NB4 (cell line): ENCODE results near the gene TAAR1.

Experiments
- POLR2A ChIP-seq: IDR thresholded peaks from 2 replicates; pipeline ENCODE4 v1.6.1; 2011; ENCODE audit warnings: mild to moderate bottlenecking; ENCODE audit not compliant: insufficient read length; ENCODE audit errors: extremely low read depth
- TF ChIP-seq, protein P1 (sequence below): IDR thresholded peaks from one replicate; pipeline ENCODE4 v1.5.1; 2012; ENCODE audit warnings: low read depth, low read length

DNA sequence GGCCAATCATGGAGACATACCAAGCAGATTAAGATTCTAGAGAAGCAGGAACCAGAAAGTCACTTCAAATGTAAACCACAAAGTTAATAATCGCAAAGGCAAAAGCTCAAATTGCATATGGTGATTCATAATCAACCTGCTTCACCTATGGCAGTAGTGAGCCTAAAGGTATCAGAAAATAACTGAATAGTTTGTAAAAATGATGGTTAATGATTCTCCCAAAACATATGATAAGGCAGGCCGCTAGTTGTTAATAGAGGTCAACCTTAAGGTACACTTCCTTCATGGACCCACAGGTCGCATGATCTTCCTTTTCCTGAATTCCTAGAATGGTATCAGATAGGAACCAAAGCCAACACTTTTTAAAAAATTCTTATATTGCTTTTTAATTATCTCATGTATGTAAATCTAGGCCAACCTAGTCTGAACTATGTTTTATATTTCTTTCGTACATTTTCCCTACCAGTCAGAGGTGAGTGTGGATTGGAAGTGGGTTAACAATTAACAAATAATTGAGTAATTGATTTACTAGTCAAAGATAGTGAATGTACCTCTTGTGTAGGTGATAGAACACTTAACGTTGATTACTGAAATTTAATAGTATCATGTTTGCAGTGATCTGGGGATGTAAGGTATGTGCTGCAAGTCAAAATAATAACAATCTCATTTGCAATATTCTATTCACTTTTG, 51.3 kb downstream of the TAAR1 start:
- no peak for TF ChIP-seq POLR2A
- TF ChIP-seq, protein P1, sequence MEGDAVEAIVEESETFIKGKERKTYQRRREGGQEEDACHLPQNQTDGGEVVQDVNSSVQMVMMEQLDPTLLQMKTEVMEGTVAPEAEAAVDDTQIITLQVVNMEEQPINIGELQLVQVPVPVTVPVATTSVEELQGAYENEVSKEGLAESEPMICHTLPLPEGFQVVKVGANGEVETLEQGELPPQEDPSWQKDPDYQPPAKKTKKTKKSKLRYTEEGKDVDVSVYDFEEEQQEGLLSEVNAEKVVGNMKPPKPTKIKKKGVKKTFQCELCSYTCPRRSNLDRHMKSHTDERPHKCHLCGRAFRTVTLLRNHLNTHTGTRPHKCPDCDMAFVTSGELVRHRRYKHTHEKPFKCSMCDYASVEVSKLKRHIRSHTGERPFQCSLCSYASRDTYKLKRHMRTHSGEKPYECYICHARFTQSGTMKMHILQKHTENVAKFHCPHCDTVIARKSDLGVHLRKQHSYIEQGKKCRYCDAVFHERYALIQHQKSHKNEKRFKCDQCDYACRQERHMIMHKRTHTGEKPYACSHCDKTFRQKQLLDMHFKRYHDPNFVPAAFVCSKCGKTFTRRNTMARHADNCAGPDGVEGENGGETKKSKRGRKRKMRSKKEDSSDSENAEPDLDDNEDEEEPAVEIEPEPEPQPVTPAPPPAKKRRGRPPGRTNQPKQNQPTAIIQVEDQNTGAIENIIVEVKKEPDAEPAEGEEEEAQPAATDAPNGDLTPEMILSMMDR: no peak
